Chondrocyte (in vitro differentiated cells): ENCODE measurements around the gene NDE1. TPM values are rescaled to one million over a fixed set of nuclear protein-coding genes. Genes with fewer than 3 reads are reported as not detected.

Experiments used
- DNase-seq: peaks from one replicate; pipeline ENCODE4 v3.0.0; 2021; ENCODE audit warnings: mixed read lengths, low spot score
- H3K27ac Mint-ChIP-seq: one replicate; pipeline ENCODE4 v1.8.0; 2021; ENCODE audit warnings: mild to moderate bottlenecking, moderate library complexity, mixed read lengths; ENCODE audit not compliant: unreplicated experiment
- H3K27me3 Mint-ChIP-seq: 2 replicates; pipeline ENCODE4 v1.8.0; 2021; ENCODE audit warnings: low read depth, mixed read lengths
- H3K36me3 Mint-ChIP-seq: 2 replicates; pipeline ENCODE4 v1.8.0; 2021; ENCODE audit warnings: low read depth, mixed read lengths
- H3K4me1 Mint-ChIP-seq: 2 replicates; pipeline ENCODE4 v1.8.0; 2021; ENCODE audit warnings: low read depth, mild to moderate bottlenecking, mixed read lengths
- H3K4me3 Mint-ChIP-seq: one replicate; pipeline ENCODE4 v1.8.0; 2021; ENCODE audit warnings: mild to moderate bottlenecking, moderate library complexity, mixed read lengths; ENCODE audit not compliant: unreplicated experiment
- H3K9me3 Mint-ChIP-seq: 2 replicates; pipeline ENCODE4 v1.8.0; 2021; ENCODE audit warnings: low read depth, mixed read lengths
- total RNA-seq: library from RNA; stranded (reverse); gene quantifications from 3 replicates; pipeline ENCODE4 v1.2.1, GENCODE V29; 2021
- TF ChIP-seq, protein P1 (sequence below): fragments of 200-600 bp; sonication (generic); IDR thresholded peaks from 2 replicates; pipeline ENCODE4 v1.5.0; 2021; ENCODE audit warnings: antibody characterized with exemption, mild to moderate bottlenecking, moderate library complexity

NDE1 gene
- total RNA-seq, 1 donor from 2014 or later, result 32.3 TPM

- H3K4me3 Mint-ChIP-seq, result no peak overlapping the region
- TF ChIP-seq, protein P1, sequence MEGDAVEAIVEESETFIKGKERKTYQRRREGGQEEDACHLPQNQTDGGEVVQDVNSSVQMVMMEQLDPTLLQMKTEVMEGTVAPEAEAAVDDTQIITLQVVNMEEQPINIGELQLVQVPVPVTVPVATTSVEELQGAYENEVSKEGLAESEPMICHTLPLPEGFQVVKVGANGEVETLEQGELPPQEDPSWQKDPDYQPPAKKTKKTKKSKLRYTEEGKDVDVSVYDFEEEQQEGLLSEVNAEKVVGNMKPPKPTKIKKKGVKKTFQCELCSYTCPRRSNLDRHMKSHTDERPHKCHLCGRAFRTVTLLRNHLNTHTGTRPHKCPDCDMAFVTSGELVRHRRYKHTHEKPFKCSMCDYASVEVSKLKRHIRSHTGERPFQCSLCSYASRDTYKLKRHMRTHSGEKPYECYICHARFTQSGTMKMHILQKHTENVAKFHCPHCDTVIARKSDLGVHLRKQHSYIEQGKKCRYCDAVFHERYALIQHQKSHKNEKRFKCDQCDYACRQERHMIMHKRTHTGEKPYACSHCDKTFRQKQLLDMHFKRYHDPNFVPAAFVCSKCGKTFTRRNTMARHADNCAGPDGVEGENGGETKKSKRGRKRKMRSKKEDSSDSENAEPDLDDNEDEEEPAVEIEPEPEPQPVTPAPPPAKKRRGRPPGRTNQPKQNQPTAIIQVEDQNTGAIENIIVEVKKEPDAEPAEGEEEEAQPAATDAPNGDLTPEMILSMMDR, result no peak
- DNase-seq, result no peak
- H3K4me1 Mint-ChIP-seq, result peaks cover 17% of the 10 kb centered on the region
- no peaks in the 10 kb centered on the region for H3K9me3 Mint-ChIP-seq
- peaks cover 2% of the 10 kb centered on the region for H3K27me3 Mint-ChIP-seq
- peak overlapping the region; percentile 5 for H3K27ac Mint-ChIP-seq
- H3K36me3 Mint-ChIP-seq, result peaks cover 9% of the 10 kb centered on the region
These were observed 120.1 kb downstream of the NDE1 start for GRCh38 chr16:15770107-15770506.

GRCh38 chr16:15770512-15770911, 120.5 kb downstream of the NDE1 start:
- H3K4me1 Mint-ChIP-seq, result peaks cover 17% of the 10 kb centered on the region
- no peaks in the 10 kb centered on the region for H3K9me3 Mint-ChIP-seq
- H3K36me3 Mint-ChIP-seq, result peaks cover 8% of the 10 kb centered on the region
- peak overlapping the region; percentile 58 for H3K27ac Mint-ChIP-seq
- no peak for DNase-seq
- peaks cover 2% of the 10 kb centered on the region for H3K27me3 Mint-ChIP-seq
- H3K4me3 Mint-ChIP-seq, result no peak overlapping the region
- TF ChIP-seq, protein P1, result no peak

DNA sequence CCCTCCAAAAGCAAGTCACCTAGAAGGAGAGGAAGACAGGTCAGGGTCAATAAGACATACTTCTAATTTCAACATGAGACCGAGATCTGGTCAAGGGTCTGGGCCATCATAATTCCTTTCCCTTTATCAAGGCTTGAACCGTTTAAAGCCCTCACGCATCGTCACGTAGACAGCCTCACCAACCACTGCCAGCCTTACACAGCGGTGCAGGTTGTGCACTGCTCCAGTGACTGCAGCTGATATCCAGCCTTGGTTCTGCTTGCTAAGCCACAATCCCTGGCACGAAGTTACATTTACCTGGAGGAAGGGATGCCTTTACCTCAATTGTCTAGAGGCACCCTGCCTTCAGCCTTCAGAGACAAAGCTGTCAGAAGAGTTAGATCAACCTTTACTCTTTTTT, 121.6 kb downstream of the NDE1 start:
- Mint-ChIP-seq H3K9me3 (no peaks in the 10 kb centered on the region), H3K27me3 (peaks cover 5% of the 10 kb centered on the region), H3K27ac (no peak overlapping the region), H3K4me3 (no peak overlapping the region), H3K4me1 (peaks cover 15% of the 10 kb centered on the region), H3K36me3 (peaks cover 8% of the 10 kb centered on the region)
- TF ChIP-seq, protein P1, result no peak
- no peak for DNase-seq

DNA sequence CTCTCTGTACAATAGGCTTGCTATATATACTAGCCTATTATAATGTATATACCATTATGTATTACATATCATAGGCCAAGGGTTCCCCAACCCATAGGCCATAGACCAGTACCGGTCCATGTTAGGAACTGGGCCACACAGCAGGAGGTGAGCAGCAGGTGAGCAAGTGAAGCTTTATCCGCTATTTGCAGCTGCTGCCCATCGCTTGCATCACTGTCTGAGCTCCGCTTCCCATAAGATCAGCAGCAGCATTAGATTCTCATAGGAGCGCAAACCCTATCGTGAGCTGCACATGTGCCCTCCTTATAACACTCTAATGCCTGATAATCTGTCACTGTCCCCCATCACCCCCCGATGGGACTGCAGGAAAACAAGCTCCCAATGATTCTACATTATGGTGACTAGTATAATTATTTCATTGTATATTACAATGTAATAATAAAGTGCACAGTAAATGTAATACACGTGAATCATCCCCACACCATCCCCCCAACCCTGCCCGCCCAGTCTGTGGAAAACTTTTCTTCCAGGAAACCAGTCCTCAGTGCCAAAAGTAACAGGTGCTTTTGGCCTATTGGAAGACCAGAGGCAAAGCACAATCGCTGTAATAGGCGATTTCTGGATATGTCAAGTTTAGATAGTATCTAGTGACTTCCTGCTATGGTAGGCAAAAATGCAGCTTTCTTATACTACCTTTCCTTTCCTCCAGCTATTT, 122.7 kb downstream of the NDE1 start:
- Mint-ChIP-seq H3K36me3 (peaks cover 5% of the 10 kb centered on the region), H3K27ac (no peak overlapping the region), H3K4me1 (peaks cover 15% of the 10 kb centered on the region), H3K27me3 (peaks cover 6% of the 10 kb centered on the region), H3K9me3 (no peaks in the 10 kb centered on the region), H3K4me3 (no peak overlapping the region)
- DNase-seq, result no peak
- TF ChIP-seq, protein P1, result no peak

DNA sequence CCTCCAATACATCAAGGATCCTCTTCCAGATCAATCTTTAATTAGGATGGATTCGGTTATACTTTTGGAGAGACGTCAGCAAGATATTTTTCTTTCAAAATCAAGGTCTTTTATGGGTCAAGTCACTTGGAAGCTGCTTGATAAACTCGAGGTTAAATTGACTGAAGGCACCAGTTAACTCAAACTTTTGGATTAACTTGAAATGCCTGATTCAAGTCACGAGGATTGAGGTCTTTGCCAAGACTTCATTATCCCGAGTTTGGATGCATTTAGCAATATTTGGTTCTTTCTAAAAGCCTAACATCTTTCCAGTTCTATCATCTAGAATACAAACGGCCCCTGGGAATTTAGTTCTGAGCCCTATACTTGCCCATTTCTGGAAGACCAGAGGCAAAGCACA, 123.9 kb downstream of the NDE1 start:
- peaks cover 9% of the 10 kb centered on the region for H3K27me3 Mint-ChIP-seq
- H3K27ac Mint-ChIP-seq, result no peak overlapping the region
- DNase-seq, result no peak
- H3K36me3 Mint-ChIP-seq, result peaks cover 6% of the 10 kb centered on the region
- TF ChIP-seq, protein P1, result no peak
- H3K4me3 Mint-ChIP-seq, result no peak overlapping the region
- peaks cover 15% of the 10 kb centered on the region for H3K4me1 Mint-ChIP-seq
- H3K9me3 Mint-ChIP-seq, result no peaks in the 10 kb centered on the region
